GM21825 (cell line): ENCODE results near the gene METTL23.
A peak's percentile ranks its signal among the peaks of the same experiment; 100 is the strongest.
"Not testable (repeated sequence)": the region's sequence is repeated elsewhere in the genome, so short reads cannot be mapped to it uniquely, and the experiment has no call there.

Experiments
- ATAC-seq: cut with Tn5 transposase; IDR thresholded peaks from one replicate; pipeline ENCODE4 v1.9.1; 2021; ENCODE audit warnings: mild to moderate bottlenecking, moderate library complexity; ENCODE audit not compliant: unreplicated experiment

METTL23 gene

GRCh38 chr17:76713765-76714164 is 12.9 kb upstream of the METTL23 start:
- no peak for ATAC-seq

DNA sequence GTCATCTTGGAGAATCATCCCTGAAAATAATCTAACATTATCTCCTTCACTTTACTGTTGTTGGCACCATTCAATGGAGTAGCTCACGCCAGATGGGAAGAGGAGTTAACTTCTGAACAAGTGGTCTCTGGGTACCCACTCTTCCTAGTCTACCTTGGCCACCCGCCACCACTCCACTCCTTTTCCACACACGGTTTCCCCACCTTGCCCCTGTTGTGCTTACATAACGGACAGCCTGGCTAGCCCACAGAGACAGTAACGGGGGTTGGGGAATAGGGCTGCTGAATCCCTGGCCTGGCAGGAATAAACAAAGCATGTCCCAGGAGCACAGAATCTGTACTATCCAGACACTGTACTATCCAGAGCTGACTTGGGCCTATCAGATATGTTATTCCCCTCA is 12.3 kb upstream of the METTL23 start:
- no peak for ATAC-seq

- no peak for ATAC-seq
Observed at GRCh38 chr17:76714822-76715495, 11.7 kb upstream of the METTL23 start.

- no peak for ATAC-seq
Observed at GRCh38 chr17:76715496-76715830, 11.2 kb upstream of the METTL23 start.

DNA sequence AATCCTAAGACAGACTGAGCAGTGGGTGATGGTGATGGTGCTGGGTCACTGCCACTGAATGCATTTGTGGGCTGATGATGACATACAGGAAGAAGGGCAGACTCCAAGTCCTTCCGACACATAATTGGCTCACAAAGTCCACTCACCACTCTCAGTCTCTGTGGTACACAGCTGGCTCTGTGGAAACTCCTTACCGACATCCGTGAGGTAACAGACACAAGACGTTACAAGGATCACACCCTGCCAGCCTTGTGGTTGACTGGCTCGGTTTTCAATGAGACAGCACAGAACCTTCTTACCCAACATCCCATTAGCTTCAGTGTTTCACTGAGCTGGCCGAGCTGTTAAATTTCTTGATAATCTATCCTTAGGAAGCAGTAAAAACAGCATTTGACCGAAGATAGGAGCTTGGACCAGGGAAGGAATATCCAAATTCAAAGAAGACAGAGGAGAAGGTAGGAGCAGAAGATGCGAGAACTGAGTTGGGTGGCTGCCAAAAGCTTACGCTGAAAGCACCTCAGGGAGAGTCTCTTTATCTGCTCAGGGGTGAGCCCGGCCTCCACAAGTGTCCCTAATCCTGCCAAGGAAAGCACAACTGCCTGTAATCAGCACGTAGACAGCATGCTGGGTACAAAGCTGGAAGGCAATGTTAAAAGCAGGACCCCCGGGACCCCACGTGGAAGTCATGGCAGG is 10.3 kb upstream of the METTL23 start:
- no peak for ATAC-seq

DNA sequence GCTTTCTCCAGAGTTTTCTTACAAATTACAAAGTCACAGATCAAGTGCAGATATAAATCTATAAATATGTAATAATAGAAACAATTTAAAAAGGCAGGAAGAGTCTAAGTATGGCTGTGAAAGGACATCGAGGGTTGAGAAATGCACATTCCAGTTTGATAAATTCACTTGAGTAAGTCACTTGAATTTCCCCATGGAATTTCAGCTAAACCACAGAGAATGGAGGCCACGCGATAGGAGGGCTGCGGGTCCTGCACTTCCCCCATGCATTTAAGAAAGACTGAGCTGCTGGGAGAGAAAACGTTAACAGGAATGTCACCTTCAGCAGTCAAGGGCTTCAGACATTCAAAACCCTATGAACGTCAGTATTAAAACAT is 9.8 kb upstream of the METTL23 start:
- ATAC-seq, result no peak

GRCh38 chr17:76718516-76718915 is 8.1 kb upstream of the METTL23 start:
- no peak for ATAC-seq

- ATAC-seq, result no peak
Observed at GRCh38 chr17:76720211-76720610, 6.4 kb upstream of the METTL23 start.

- ATAC-seq, result no peak
Observed at GRCh38 chr17:76720941-76721340, 5.7 kb upstream of the METTL23 start.

DNA sequence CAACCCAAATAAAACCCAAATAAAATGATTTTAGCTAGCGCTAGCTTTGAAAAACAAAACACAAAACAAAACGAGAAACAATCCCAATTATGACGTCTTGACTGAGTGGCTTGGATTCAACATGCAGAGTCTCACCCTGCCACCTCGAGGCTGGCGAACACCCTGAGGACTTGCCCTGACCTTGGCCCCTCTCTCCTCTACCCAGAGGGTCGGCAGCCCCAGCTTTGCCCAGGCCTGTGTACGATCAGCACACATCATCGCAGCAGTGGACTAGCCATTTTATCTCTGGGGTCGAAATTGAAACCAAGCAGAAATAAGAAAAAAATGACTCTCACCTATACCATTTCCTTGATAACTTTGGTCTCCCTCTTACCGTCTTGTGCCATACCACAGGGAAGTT is 5.2 kb upstream of the METTL23 start:
- no peak for ATAC-seq

DNA sequence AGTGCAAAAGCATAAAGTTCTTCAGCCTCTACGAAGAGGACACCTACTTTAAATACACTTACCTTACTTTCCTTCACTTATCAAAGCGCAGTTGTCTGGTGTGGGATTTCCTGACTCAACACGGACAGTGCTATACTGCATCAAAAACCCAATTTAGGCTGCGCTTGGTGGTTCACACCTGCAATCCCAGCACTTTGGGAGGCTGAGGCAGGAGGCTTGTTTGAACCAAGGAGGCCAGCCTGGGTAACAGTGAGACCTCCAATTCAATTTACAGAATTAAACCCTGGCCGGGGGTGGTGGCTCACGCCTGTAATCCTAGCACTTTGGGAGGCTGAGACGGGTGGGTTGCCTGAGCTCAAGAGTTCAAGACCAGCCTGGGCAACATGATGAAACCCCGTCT is 4.4 kb upstream of the METTL23 start:
- ATAC-seq, result no peak

DNA sequence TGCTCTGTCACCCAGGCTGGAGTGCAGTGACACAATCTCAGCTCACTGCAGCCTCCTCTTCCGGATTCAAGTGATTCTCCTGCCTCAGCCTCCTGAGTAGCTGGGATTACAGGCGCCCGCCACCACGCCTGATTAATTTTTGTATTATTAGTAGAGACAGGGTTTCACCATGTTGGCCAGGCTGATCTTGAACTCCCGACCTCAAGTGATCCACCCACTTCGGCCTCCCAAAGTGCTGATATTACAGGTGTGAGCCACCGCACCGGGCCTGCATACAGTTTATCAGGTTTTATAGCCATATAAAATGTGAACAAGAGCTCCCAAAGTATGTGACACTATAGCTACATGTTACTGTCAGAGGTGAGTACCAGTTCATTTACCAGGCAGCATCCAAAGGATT is 3.7 kb upstream of the METTL23 start:
- not testable (repeated sequence) for ATAC-seq

DNA sequence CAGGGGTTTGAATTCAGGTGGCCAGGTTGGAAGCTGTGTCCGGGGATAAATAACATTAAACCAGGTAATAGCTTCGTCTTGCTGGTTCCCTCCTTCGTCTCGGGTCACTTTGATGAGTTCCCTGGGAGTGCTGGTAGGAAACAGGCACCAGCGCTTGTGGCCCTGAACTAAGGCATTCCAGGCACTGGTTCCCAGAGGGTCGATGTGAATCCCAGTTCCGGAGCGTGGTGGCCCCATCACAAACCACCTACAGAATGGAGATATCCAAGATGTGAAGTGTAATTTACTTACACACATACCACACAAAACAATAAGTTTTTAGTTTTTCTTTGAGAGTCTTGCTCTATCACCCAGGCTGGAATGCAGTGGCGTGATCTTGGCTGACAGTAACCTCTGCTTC is 2.8 kb upstream of the METTL23 start:
- no peak for ATAC-seq

GRCh38 chr17:76725580-76726230 is 934 bp upstream of the METTL23 start:
- peak; percentile 21 for ATAC-seq

DNA sequence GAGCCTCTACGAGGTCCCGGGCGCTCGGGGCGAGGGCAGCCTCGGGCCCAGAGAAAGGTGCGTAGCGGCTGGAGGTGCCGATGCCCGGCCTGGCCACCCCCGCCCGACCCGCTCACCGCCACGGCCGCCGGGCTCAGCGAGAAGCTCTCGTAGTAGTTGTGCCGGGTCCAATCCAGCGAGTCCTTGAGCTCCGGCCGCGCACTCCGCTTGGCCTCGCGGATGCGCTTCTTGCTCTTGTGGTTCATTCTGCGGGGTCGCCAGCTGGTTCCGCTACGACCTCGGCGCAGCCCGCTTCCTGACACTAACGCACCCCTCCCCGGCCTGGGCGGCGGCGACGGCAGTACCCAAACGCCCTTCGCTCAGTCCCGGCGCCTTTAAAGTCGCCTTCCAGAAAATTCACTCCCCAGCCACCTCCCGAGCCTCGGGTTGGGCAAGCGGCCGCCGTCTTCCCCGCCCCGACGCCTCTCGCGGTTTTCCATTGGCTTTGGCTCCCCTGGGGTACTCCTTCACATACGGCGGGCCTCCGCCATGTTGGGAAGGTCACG is 336 bp upstream of the METTL23 start, which contains the start of gene JMJD6:
Gene JMJD6, minus strand, starts transcription at position 376 of the 545 bp plus-strand sequence. Its CDS starts 131 bp downstream, at position 245.
- peak; percentile 54 for ATAC-seq

DNA sequence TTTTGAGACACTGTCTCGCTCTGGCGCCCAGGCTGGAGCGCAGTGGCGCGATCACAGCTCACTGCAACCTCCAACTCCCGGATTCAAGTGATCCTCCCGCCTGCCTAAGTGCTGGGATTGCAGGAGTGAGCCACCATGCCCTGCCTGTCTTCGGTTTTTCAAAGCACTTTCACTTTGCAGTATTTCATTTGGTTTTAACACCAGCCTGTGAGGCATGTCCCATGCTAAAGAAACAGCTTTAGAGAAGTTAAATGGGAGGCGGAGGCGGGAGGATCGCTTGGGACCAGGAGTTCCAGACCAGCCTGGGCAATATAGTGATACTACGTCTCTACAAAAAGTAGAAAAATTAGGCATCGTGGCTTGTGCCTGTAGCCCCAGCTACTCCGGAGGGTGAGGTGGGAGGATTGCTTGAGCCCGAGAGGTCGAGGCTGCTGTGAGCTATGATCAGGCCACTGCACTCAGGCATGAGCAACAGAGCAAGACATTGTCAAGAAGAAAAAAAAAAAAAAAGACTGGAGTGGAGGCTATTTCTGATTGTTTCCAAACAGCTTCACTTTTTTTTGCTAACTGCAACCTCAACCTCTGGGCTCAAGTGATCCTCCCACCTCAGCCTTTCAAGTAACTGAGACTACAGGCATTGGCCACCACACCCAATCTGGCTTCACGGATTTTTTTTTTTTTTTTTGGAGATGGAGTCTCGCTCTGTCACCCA is 1.3 kb downstream of the METTL23 start:
- no peak for ATAC-seq

- ATAC-seq, result not testable (repeated sequence)
Observed at GRCh38 chr17:76731800-76732733, 5.4 kb downstream of the METTL23 start.

DNA sequence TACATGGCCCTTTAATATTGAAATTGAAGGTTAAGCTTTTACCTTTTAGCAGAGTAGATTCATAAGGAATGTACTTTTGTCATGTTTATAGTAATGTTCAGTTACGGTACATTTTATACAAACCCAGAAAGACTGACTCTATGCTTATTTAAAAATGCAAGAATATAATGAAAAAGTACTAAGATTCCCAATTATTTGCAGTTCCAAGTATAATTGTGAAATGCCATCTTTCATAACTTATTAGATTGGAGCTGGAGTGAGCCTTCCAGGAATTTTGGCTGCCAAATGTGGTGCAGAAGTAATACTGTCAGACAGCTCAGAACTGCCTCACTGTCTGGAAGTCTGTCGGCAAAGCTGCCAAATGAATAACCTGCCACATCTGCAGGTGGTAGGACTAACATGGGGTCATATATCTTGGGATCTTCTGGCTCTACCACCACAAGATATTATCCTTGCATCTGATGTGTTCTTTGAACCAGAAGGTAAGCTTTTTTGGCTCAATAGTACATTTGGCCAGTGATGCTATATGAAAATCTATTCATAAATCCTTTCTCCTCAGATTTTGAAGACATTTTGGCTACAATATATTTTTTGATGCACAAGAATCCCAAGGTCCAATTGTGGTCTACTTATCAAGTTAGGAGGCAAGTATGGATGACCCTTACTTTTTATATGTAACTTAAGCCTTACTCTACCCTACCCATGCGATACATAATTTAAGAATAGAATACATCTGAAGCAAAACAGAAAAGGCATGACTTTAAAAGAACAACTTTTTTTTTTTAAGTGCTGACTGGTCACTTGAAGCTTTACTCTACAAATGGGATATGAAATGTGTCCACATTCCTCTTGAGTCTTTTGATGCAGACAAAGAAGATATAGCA is 6.3 kb downstream of the METTL23 start:
- ATAC-seq, result no peak

DNA sequence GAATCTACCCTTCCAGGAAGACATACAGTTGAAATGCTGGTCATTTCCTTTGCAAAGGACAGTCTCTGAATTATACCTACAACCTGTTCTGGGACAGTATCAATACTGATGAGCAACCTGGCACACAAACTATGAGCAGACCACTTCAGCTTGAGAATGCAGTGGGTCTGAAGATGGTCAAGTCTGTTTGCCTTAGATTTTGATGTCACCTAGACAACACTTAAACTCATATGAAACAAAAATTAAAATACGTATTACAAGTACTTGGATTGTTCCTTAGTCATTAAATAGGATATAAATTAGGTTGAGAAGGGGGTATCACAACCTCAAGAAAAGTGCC is 6.9 kb downstream of the METTL23 start:
- no peak for ATAC-seq
